HCT116 (cell line): Measurements from ENCODE around the gene CKS2. TPM values are rescaled to one million over a fixed set of nuclear protein-coding genes. Genes with fewer than 3 reads are reported as not detected.
"Not testable (repeated sequence)": the region's sequence is repeated elsewhere in the genome, so short reads cannot be mapped to it uniquely, and the experiment has no call there.

ENCODE experiments used
- ATAC-seq: fragments of 200-7000 bp; cut with Tn5 transposase; 2 replicates; pipeline ENCODE4 v1.9.1; 2020; ENCODE audit warnings: mild to moderate bottlenecking, moderate library complexity
- BruUV-seq: library from RNA; stranded (reverse); fragments of 400-500 nt; replicated peaks from 2 replicates; lab custom pipeline; 2021; lab: Mats Ljungman, UMichigan
- CTCF ChIA-PET: fragments of 300-600 bp; sonication (Branson Sonifier 250); formaldehyde crosslinking; loops from one replicate; lab custom pipeline; 2021; ENCODE audit warnings: antibody characterized with exemption; lab: Charles Lee
- POLR2A ChIA-PET: fragments of 300-600, 350-600 bp; sonication (Branson Sonifier 250); formaldehyde crosslinking; loops from one replicate; lab custom pipeline; 2021; ENCODE audit warnings: antibody characterized with exemption; lab: Charles Lee
- RAD21 ChIA-PET, 2 experiments: fragments of 300-600 bp; sonication (Branson Sonifier 250); formaldehyde crosslinking; loops; one replicate each; lab custom pipeline; 2023; ENCODE audit warnings: low total read pairs in 2 of 2; ENCODE audit not compliant: uncharacterized antibody in 2 of 2, unreplicated experiment in 2 of 2, low non-redundant PET in 1 of 2; lab: Charles Lee
- DNase-seq: peaks from one replicate; pipeline ENCODE4 v3.0.0-alpha.2; 2010; ENCODE audit warnings: low read depth, low spot score
- H2AFZ ChIP-seq: fragments of 200-600 bp; shearing (Covaris generic), sonication (generic); 2 replicates; pipeline ENCODE4 v1.6.1; 2017; ENCODE audit warnings: low read depth, mixed run types, mixed read lengths, antibody characterized with exemption, low read length; ENCODE audit not compliant: poor library complexity, severe bottlenecking
- H3K27ac ChIP-seq: 2 replicates; pipeline ENCODE4 v1.5.1; 2012; ENCODE audit warnings: low read depth, low read length
- H3K27me3 ChIP-seq: fragments of 200-600 bp; sonication (generic); 2 replicates; pipeline ENCODE4 v1.6.1; 2016; ENCODE audit warnings: mixed run types, low read length, mixed read lengths; ENCODE audit not compliant: insufficient read depth
- H3K36me3 ChIP-seq, 2 experiments: fragments of 200-500 bp in 1 of 2; fragments of 200-600 bp in 1 of 2; sonication (Bioruptor generic) in 1 of 2; sonication (generic) in 1 of 2; 2 replicates each; pipeline versions ENCODE4 v1.5.1 to v1.6.1; 2014 to 2016; ENCODE audit warnings: low read length in 2 of 2, inconsistent platforms in 1 of 2, mixed read lengths in 1 of 2, mixed run types in 1 of 2; ENCODE audit not compliant: insufficient read depth in 2 of 2, control insufficient read depth in 1 of 2
- H3K4me1 ChIP-seq, 2 experiments: fragments of 200-600 bp in 1 of 2; sonication (generic) in 1 of 2; 2 replicates each; pipeline versions ENCODE4 v1.5.1 to v1.6.1; 2012 to 2017; ENCODE audit warnings: low read length in 2 of 2, inconsistent platforms in 1 of 2, mild to moderate bottlenecking in 1 of 2, mixed read lengths in 1 of 2, mixed run types in 1 of 2, moderate library complexity in 1 of 2; ENCODE audit not compliant: insufficient read depth in 2 of 2, control insufficient read depth in 1 of 2
- H3K4me2 ChIP-seq: fragments of 200-600 bp; sonication (generic); 2 replicates; pipeline ENCODE4 v1.6.1; 2017; ENCODE audit warnings: mixed run types, low read length, mixed read lengths
- H3K4me3 ChIP-seq, 2 experiments: fragments of 200-600 bp in 1 of 2; sonication (generic) in 1 of 2; replicated peaks in 1 of 2; 2 replicates each; pipeline ENCODE4 v1.5.1; 2011 to 2016; ENCODE audit warnings: low read length in 2 of 2, control low read depth in 1 of 2, low read depth in 1 of 2, mild to moderate bottlenecking in 1 of 2, mixed read lengths in 1 of 2, mixed run types in 1 of 2
- H3K79me2 ChIP-seq: fragments of 200-600 bp; sonication (generic); 2 replicates; pipeline ENCODE4 v1.6.1; 2017; ENCODE audit warnings: mild to moderate bottlenecking, mixed run types, low read length, moderate library complexity, mixed read lengths; ENCODE audit not compliant: insufficient read depth
- H3K9ac ChIP-seq: fragments of 200-600 bp; sonication (generic); 2 replicates; pipeline ENCODE4 v1.6.1; 2016; ENCODE audit warnings: low read length, mixed read lengths
- H3K9me2 ChIP-seq: fragments of 200-600 bp; sonication (generic), shearing (Covaris generic); 2 replicates; pipeline ENCODE4 v1.6.1; 2017; ENCODE audit warnings: mixed run types, mild to moderate bottlenecking, moderate library complexity; ENCODE audit not compliant: insufficient read depth
- H3K9me3 ChIP-seq, 2 experiments: fragments of 200-500 bp in 1 of 2; fragments of 200-600 bp in 1 of 2; sonication (Bioruptor generic) in 1 of 2; sonication (generic) in 1 of 2; 2 replicates each; pipeline ENCODE4 v1.6.1; 2014 to 2017; ENCODE audit warnings: low read length in 2 of 2, mixed read lengths in 2 of 2, inconsistent platforms in 1 of 2, low read depth in 1 of 2, mild to moderate bottlenecking in 1 of 2, mixed run types in 1 of 2, moderate library complexity in 1 of 2; ENCODE audit not compliant: control insufficient read depth in 1 of 2, insufficient read depth in 1 of 2
- H4K20me1 ChIP-seq: fragments of 200-600 bp; sonication (generic), shearing (Covaris generic); 2 replicates; pipeline ENCODE4 v1.6.1; 2017; ENCODE audit warnings: mixed run types, mild to moderate bottlenecking, moderate library complexity; ENCODE audit not compliant: insufficient read depth
- CBX3 ChIP-seq: IDR thresholded peaks from 2 replicates; pipeline ENCODE4 v1.6.1; 2012; ENCODE audit warnings: low read depth
- CEBPB ChIP-seq: IDR thresholded peaks from 2 replicates; pipeline ENCODE4 v1.6.1; 2012; ENCODE audit warnings: low read depth
- EGR1 ChIP-seq: IDR thresholded peaks from 2 replicates; pipeline ENCODE4 v1.6.1; 2012; ENCODE audit warnings: low read depth
- ELF1 ChIP-seq: IDR thresholded peaks from 2 replicates; pipeline ENCODE4 v1.6.1; 2012; ENCODE audit warnings: low read depth, borderline replicate concordance
- FOSL1 ChIP-seq: IDR thresholded peaks from 2 replicates; pipeline ENCODE4 v1.6.1; 2012; ENCODE audit warnings: low read depth
- JUND ChIP-seq: IDR thresholded peaks from 2 replicates; pipeline ENCODE4 v1.6.1; 2012
- POLR2AphosphoS5 ChIP-seq: IDR thresholded peaks from 2 replicates; pipeline ENCODE4 v1.6.1; 2011; ENCODE audit warnings: mild to moderate bottlenecking, low read depth, low read length, moderate library complexity
- TCF7L2 ChIP-seq: IDR thresholded peaks from 2 replicates; pipeline ENCODE4 v1.7.0; 2011; ENCODE audit warnings: borderline replicate concordance, inconsistent platforms; ENCODE audit not compliant: insufficient read depth, insufficient read length; ENCODE audit errors: extremely low read depth
- YY1 ChIP-seq: IDR thresholded peaks from 2 replicates; pipeline ENCODE4 v1.6.1; 2011; ENCODE audit warnings: low read length, low read depth, moderate library complexity, mild to moderate bottlenecking; ENCODE audit not compliant: insufficient replicate concordance; ENCODE audit errors: extremely low read depth
- intact Hi-C: fragments of 100-400 bp; cut with micrococcal nuclease; formaldehyde crosslinking; loops from 2 replicates; pipeline ENCODE4 v1.10.0; 2022
- total RNA-seq: library from RNA; stranded (reverse); gene quantifications from one replicate; pipeline ENCODE4 v1.2.1, GENCODE V29; 2021; ENCODE audit not compliant: unreplicated experiment
- TF ChIP-seq, protein P1 (sequence below): IDR thresholded peaks from 2 replicates; pipeline ENCODE4 v1.6.1; 2012
- TF ChIP-seq, protein P2 (sequence below), 3 experiments: fragments of 200-600 bp in 1 of 3; sonication (generic) in 1 of 3; IDR thresholded peaks in 2 of 3; conservative IDR thresholded peaks in 1 of 3; 2 replicates each; pipeline ENCODE4 v1.5.1; 2012 to 2017; ENCODE audit warnings: low read depth in 2 of 3, low read length in 2 of 3, antibody characterized with exemption in 1 of 3, borderline replicate concordance in 1 of 3, control low read depth in 1 of 3, mild to moderate bottlenecking in 1 of 3, mixed read lengths in 1 of 3, mixed run types in 1 of 3, moderate library complexity in 1 of 3; ENCODE audit not compliant: insufficient read depth in 1 of 3
- TF ChIP-seq, protein P3 (sequence below): IDR thresholded peaks from 2 replicates; pipeline ENCODE4 v1.6.1; 2012

The CKS2 gene
- total RNA-seq, 1 experiment from 2014 or later = 242 TPM

DNA sequence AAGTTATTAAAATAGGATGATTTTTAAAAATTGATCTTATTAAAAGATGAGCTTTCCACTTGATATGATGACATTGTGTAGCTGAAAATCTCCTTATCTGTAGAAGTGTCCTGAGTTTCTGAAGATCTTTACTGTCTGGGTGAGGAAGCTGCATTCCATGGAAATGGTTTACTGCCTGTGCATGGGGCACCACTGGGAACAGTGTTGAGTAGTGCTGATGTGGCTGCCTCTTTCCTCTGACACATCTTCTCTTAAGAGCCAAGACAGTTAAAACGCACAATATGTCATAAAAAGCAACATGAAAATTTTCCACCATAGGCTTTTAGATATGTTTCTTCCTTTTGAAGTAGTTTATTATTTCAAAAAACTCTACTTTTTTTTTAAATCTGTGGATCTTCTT, 32.0 kb downstream of the CKS2 start:
- Histone ChIP-seq H3K27me3 (no peaks in the 10 kb centered on the region), H3K9ac (no peak overlapping the region), H4K20me1 (no peaks in the 10 kb centered on the region), H3K4me2 (no peak overlapping the region), H3K4me1 (no peaks in the 10 kb centered on the region), H3K9me3 (no peaks in the 10 kb centered on the region), H3K79me2 (no peaks in the 10 kb centered on the region), H3K4me3 (no peak overlapping the region), H3K9me2 (no peaks in the 10 kb centered on the region), H3K36me3 (peaks cover 23 to 39% of the 10 kb centered on the region in 2 experiments), H3K27ac (no peak overlapping the region), H2AFZ (no peak overlapping the region)
- ChIA-PET POLR2A (no interaction called here), CTCF (no interaction called here), RAD21 (no interaction called here)
- BruUV-seq = no TSS peak
- ATAC-seq (no peak), DNase-seq (no peak)
- TF ChIP-seq ELF1 (no peak), CEBPB (no peak), EGR1 (no peak), FOSL1 (no peak), JUND (no peak), POLR2AphosphoS5 (no peak), CBX3 (no peak), TCF7L2 (no peak), YY1 (no peak)
- TF ChIP-seq, protein P1, sequence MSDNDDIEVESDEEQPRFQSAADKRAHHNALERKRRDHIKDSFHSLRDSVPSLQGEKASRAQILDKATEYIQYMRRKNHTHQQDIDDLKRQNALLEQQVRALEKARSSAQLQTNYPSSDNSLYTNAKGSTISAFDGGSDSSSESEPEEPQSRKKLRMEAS = no peak
- TF ChIP-seq, protein P2, sequence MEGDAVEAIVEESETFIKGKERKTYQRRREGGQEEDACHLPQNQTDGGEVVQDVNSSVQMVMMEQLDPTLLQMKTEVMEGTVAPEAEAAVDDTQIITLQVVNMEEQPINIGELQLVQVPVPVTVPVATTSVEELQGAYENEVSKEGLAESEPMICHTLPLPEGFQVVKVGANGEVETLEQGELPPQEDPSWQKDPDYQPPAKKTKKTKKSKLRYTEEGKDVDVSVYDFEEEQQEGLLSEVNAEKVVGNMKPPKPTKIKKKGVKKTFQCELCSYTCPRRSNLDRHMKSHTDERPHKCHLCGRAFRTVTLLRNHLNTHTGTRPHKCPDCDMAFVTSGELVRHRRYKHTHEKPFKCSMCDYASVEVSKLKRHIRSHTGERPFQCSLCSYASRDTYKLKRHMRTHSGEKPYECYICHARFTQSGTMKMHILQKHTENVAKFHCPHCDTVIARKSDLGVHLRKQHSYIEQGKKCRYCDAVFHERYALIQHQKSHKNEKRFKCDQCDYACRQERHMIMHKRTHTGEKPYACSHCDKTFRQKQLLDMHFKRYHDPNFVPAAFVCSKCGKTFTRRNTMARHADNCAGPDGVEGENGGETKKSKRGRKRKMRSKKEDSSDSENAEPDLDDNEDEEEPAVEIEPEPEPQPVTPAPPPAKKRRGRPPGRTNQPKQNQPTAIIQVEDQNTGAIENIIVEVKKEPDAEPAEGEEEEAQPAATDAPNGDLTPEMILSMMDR (IDR thresholded peaks at IDR 0.05 in 2 of 3, conservative IDR thresholded peaks at IDR 0.05 in 1 of 3; ENCODE audit: borderline replicate concordance in 1 of 3, insufficient read depth in 1 of 3, low read depth in 2 of 3, low read length in 2 of 3) = no peak
- TF ChIP-seq, protein P3, sequence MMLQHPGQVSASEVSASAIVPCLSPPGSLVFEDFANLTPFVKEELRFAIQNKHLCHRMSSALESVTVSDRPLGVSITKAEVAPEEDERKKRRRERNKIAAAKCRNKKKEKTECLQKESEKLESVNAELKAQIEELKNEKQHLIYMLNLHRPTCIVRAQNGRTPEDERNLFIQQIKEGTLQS = no peak
- intact Hi-C loops = no loop called here

DNA sequence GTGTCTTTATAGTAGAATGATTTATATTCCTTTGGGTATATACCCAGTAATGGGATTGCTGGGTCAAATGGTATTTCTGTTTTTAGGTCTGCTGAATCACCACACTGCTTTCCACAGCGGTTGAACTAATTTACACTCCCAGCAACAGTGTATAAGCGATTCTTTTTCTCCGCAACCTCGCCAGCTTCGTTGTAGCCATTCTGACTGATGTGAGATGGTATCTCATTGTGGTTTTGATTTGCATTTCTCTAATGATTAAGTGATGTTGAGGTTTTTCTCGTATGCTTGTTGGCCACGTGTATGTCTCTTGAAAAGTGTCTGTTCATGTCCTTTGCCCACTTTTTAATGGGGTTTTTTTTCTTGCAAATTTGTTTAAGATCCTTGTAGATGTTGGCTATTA, 32.8 kb downstream of the CKS2 start:
- intact Hi-C loops, H3K4me3 ChIP-seq, ATAC-seq, H3K27ac ChIP-seq, H3K4me1 ChIP-seq, H3K79me2 ChIP-seq, H2AFZ ChIP-seq, H3K27me3 ChIP-seq, H3K9me2 ChIP-seq, H3K9ac ChIP-seq, CTCF ChIA-PET, H3K4me2 ChIP-seq, POLR2A ChIA-PET, BruUV-seq, H3K9me3 ChIP-seq, H4K20me1 ChIP-seq, DNase-seq, RAD21 ChIA-PET: not testable (repeated sequence)
- H3K36me3 ChIP-seq = peaks cover 28 to 36% of the 10 kb centered on the region in 2 experiments
